CMK (cell line): ENCODE data around the gene ZNF341.
"Not testable (repeated sequence)": the region's sequence is repeated elsewhere in the genome, so short reads cannot be mapped to it uniquely, and the experiment has no call there.

Source experiments
- DNase-seq: peaks from one replicate; pipeline ENCODE4 v3.0.0-alpha.2; 2010; ENCODE audit warnings: low read depth

The ZNF341 gene

DNA sequence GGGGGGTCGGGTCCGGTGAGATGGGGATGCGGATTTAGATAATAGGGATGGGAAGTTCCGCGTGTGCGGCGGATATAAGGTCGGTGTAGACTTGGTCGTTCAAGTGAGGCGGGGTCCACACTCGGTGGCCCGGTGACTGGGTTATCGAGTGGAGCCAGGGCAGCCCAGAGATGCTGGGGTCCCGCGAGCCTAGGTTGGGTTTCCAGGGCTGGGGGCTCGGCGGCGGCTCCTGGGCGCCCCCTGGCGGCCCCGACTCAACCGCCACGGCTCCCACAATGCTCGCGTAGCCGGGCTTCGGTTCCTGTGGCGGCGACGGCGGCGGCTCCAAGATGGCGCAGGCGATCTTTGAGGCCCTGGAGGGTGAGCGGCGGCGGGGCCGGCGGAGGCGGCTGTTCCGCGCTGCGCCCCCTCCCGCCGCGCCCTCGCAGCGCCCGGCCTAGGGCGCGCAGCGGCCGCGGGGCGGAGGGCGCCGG, at the start of gene ZNF341:
Gene ZNF341 (plus strand): TSS at position 304 of the 473 bp plus-strand sequence. CDS start 26 bp downstream, at position 330.
- no peak for DNase-seq

DNA sequence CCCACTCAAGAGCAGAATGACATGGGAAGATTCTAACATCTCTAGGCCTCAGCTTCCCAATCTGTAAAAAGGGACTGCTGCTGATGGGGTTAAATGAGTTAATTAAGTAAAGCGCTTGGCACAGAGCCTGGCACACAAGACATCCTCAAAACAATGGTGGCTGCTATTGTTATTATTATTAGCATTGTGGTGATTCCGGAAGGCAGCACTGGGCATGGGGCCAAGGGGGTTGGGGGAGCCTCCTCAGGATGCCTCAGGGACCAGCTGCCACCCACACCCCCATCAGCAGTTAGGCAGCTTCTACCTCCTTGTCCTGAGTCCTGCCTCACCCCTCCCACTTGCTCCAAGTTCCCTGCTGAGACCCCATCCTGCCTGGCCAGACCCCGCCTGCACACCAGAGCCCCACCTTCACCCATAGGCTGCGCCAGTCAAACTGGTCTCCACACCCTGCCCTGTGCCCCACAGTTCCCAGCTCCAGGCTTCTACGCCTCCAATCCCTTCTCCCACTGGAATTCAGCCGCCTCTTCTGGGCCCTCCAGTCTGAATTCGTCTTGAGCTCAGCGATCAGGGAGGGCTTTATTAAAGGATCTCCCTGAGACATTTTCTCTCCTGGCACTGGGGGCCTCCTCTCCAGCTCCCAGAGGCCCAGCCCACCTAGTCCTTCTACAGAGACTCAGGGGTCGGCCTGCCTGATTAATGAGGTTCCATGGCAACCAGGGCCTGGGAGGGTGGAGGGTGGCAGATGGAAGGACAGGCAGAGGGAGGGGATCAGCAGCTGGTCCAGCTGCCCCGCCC, 47.1 kb upstream of the ZNF341 start:
- no peak for DNase-seq

DNA sequence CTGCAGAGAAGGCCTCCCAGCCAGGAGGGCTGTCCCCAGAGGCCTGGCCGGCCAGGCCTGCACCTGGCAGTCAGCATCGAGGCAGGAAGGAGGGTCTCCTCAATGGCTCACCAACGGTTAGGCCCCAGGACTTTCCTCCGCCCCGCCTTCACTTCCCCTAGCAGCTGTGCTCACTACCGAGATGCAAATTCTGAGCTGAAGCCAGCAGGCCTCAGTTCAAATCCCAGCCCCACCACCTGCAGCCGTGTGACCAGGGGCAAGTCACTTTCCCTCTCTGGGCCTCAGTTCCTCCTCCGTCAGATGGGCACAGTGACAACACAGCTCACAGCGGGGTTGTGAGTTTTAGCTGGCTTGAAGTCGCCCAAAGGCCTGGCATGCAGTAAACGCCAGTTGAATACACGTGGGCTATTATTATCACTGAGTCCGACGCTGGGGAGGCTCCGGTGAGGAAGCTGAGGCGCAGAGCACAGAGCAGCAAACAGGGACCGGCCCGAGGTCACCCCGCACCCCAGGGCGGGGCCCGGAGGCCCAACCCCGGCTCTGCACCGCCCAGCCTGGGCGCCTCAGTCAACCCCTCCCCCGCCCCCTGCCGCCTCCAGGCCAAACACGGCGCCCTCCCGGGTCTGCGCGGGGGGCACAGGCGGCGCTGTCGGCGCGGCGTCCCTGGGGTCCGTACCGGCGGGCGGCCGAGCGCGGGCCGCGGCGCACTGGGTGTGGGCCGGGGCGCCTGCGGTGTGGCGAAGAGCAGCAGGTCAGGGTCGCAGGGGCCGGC, 46.3 kb upstream of the ZNF341 start:
- DNase-seq, result no peak

DNA sequence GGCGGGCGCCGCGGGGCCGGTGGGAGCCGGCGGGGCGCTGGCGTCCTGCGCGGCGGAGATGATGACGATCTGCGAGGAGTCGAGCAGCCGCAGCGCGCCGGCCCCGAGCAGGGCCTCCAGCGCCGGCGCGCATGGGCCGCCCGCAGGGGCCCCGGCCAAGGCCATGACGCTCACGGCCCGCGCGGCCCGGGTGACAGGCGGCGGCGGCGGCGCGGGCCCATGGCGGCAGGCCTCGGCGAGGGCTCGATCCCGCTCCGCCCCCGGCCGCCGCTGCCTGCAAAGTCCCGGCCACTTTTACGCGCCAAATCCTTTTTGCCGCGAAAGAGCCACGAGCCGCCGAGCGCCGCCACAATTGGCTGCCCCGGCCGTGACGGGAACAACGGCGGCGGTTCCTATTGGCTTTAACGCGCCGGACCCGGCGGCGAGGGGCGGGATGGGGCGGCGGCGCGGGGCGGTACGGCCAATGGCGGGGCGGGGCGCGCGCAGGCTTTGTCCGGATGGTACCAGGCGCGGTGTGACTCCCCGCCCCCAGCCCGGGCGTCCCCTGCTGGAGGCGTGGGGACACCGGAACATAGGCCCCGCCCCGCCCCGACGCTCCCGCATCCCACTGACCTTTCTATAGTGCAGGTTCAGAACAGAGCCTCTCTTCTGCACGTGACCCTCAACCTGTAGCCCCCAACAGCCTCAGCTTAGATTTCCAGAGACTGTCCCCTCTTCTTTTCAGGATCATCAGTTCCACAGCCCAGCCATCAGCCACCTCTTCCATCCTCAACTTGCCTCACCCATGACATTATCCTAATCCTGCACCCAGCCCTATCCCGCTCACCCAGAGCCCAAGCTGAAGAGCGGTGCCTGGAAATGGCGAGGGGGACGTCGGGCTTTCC, 45.5 kb upstream of the ZNF341 start, which contains the start of gene E2F1:
Gene E2F1 (minus strand): TSS at position 286 of the 884 bp plus-strand sequence. CDS start 121 bp downstream, at position 165.
- no peak for DNase-seq

DNA sequence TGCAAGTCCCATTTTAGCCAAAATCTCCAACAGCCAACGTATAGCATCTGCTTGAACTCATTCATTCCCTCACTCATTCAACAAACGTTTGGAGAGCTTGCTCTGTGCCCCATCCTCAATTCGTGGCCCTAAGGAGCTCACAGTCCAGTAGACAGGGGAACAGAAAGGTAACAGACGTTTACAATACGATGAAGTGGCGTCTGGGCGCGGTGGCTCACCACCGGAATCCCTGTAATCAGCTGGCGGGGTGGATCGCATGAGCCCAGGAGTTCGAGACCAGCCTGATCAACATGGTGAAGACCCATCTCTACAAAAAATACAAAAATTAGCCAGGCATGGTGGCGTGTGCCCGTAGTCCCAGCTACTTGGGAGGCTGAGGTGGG, 44.8 kb upstream of the ZNF341 start:
- DNase-seq, result no peak

DNA sequence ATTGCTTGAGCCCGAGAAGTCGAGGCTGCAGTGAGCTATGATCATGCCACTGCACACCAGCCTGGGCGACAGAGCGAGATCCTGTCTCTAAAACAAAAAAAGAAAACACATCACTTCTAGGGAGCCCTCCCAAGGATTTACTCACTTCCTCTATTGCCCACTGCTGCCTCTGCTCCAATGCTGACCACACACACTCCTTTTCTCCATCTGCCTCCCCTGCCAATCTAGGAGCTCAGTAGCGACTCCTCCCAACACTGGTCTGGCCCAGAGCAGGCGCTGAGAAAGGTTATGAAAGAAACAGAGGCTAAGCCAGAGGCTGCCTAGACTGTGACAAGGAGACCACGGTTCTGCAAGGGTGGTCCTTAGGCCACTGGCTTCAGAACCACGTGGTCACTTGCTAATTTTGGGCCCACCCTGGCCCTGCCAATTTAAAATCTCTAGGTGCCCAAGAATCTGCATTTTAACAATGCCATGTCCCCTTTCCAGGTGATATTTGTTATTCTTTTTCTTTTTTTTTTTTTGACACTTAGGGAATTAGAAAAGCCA, 44.4 kb upstream of the ZNF341 start:
- DNase-seq, result no peak

DNA sequence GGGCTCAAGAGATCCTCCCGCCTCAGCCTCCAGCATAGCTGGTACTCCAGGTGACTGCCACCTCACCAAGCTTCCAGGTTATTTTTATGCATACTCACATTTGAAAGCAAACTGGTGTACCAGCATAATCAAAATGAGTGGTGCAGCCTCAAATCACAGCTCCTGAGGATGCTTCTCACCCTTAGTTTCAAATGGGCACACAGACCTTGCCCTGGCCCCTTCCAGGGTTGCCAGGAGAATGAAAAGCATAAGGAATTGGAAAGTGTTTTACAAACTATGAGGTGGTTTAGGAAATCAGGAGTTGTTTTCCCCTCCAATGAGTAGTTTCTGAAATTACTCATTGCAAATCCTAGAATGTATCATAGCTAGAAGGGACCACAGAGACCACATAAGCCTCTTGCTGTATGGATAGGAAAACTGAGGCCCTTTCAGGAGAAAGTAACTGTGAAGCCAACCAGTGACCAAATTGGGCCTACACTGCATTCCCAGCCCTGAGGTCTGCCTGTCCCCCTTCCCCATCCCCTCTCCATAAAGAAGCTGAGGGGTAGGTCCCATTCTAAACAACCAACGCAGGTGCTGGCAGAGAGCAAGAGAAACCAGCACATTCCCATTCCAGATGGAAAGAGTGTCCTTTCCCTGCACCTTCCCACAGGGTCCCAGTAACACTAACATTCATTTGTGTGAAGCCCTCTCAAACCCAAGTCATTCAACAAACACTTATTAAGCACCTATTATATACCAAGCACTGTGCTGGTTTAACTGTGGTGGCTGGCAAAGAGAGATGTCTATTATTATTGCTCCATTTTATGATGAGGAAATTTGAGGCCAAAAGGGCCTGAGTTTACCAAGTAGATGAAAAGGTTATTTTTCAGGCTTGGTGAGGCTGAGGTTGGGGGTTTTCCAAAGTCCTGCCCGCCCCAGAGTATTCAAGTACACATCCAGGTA, 43.5 kb upstream of the ZNF341 start:
- no peak for DNase-seq

DNA sequence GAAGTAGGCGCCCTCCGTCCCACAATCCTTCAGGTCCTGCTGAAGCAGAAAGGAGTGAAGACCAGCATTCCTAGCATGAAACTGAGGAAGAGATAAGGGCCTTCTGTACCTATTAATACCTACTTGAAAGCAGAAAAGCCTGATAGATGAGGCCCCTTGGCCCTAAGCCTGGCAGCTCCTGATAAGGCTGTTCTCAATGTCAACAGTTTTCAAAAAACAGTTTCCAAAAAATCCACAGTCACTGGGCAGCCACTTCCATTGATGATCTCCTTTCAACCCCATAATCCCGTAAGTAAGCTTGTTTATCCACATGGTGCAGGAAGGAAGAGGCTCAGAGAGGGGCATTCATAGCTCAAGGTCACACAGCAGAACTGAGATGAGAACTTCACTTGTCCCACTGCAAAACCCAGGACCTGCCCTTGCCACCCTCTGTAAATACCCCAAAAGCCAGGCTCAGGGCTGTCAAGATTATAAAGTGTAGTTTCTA, 42.8 kb upstream of the ZNF341 start:
- no peak for DNase-seq

DNA sequence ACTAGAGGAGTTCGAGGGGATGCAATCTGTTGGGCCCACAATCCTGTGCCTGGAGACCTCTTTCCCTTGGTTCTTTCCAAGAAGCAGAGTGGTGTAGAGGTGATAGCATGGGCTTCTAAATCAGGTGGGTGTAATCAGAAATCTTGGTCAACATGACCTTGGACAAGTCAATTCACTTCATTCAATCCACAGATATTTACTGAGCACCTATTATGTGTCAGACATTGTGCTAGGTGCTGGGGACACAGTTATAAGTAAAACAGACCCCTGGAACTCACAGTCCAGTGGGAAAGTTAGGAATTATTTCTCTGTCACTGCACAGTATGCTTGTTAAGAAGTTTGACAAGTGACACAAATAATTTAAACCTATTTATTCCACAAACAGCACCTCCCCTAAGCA, 42.3 kb upstream of the ZNF341 start:
- no peak for DNase-seq

DNA sequence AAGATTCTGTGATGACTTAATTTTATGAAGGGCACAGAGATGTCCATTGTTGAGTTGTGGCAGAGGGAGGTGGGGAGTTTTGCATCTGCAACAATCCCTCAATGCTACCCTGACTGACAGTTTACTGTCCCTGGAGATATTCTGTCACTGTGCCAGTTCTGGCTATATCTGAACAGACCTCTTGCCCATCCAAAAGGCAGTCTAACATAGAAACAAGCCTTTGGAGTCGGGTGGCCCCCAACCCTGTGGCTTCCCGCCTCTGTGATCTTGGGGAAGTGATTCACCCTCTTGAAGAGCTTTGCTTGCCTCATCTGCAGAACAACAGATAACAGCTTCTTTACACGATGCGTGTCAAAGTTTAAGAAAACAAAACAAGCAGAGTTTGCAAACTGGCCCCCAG, 41.8 kb upstream of the ZNF341 start:
- no peak for DNase-seq

DNA sequence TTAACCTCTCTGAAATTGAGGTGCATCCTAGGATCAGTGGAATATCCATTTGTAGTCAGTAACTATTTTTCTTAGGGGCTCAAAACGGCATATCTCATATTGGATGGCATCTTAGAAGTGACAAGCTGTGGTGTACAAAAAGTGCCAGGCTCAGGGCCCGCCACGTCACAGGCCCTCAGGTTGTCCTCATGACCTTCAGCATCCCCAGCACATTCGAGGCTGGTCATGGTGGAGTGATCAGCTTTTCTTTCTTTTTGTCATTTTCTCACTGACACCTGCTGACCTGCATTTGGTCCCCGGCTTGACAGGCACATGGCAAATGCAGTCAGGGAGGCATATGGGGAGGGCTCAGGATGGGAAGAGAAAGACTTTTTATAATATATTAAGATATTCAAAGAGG, 38.5 kb upstream of the ZNF341 start:
- DNase-seq, result no peak

DNA sequence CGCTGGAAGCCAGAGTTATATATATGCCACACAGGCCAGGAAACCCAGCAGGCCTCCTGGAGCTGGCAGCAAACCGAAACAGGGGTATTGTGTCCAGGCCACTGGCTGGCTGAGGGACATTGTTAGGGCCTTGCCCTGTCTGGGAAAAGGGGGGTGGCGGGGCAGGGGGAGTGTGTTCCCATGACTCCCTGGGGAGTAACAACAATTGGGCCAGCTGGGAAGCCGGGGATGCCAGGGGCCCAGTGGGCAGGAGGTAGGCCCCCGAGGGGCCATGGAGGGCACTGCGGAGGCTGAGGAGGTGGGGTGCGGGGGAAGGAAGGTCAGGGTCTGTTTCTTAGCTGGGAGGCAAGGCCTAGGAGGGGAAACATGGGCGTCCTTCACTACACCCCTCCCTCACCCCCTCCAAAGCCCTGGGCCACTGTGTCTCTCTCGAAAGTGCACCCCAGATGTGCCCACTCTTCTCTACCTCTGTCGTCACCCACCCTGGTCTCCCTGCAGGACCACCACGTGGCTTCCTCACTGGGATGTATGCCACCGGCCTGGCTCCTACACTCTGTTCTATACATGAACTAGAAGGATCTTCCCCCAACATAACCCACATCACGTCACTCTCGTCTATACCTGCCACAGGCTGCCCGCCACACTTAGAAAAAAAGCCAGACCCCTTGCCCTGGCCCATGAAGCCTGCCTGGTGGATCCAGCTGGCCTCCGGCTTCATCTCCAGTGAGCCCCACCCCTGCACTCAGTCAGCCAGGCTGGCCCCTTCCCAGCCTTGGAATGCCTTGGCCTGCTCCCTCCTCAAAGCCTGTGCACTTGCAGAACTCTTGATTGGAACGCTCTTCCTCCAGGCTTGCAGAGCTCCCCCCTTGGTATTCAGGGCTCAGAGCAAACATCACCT, 37.8 kb upstream of the ZNF341 start:
- no peak for DNase-seq

DNA sequence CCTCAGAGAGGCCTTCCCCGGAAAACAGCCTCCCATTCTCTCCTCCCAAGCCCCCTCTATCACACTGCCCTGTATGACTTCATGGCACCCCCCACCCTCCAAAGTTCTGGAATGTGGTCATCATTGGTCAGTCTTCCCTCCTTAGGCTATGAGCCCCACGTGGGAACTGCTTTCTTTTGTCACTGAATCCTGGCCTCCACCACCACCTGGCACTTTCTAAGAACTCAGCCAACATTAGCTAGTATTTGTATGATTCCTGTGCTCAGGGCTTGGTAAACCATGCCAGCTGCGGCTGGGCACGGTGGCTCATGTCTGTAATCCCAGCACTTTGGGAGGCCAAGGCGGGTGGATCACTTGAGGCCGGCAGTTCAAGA, 37.2 kb upstream of the ZNF341 start:
- no peak for DNase-seq

DNA sequence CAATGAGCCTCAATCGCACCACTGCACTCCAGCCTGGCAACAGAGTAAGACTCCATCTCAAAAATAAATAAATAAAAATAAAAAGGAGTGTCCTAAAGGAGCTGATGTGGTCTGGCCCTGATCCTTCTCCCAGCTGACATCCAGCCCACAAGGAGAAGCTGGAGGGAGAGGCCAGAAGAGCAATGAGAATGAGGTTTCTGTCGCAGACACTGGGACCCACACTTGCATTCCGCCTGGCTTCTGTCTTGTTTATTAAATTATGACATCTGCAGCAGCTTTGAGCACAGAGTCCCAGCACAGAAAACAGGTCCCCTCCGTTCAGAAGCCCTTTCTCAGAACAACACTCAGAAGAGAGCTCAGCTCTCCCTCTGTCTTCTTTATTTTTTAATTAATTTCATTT, 35.3 kb upstream of the ZNF341 start:
- no peak for DNase-seq

DNA sequence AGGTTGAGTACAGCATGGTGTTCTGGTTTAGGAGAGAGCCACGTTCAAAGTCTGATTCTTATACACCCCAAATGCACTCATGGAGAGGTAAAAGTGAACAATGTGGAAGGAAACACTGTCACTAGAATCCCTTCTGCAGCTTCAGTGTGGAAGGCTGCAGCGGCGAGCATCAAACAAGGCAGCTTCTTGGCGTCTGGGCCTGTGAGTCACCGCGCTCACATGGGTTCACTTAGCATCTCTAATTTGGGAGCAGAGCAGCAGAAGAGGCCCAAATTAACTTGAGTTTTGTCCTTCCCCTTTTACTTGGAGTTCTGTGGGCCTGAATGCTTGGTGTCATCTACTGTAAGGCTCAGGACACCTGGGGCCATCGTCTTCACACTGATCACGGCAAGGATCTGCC, 34.7 kb upstream of the ZNF341 start:
- no peak for DNase-seq

DNA sequence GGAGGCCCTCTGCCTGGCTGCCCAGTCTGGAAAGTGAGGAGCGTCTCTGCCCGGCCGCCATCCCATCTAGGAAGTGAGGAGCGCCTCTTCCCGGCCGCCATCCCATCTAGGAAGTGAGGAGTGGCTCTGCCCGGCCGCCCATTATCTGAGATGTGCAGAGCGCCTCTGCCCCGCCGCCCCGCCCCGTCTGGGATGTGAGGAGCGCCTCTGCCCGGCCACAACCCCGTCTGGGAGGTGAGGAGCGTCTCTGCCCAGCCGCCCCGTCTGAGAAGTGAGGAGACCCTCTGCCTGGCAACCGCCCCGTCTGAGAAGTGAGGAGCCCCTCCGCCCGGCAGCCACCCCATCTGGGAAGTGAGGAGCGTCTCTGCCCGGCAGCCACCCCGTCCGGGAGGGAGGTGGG, 32.8 kb upstream of the ZNF341 start:
- not testable (repeated sequence) for DNase-seq

DNA sequence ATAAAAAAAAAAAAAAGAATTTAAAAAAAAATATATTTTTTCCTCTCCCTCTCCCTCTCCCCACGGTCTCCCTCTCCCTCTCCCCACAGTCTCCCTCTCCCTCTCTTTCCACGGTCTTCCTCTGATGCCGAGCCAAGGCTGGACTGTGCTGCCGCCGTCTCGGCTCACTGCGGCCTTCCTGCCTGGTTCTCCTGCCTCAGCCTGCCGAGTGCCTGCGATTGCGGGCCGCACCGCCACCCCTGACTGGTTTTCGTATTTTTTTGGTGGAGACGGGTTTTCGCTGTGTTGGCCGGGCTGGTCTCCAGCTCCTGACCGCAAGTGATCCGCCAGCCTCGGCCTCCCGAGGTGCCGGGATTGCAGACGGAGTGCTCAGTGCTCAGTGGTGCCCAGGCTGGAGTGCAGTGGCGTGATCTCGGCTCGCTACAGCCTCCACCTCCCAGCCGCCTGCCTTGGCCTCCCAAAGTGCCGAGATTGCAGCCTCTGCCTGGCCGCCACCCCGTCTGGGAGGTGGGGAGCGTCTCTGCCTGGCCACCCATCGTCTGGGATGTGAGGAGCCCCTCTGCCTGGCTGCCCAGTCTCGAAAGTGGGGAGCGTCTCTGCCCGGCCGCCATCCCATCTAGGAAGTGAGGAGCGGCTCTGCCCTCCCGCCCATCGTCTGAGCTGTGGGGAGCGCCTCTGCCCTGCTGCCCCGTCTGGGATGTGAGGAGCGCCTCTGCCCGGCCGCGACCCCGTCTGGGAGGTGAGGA, 30.9 kb upstream of the ZNF341 start:
- not testable (repeated sequence) for DNase-seq

DNA sequence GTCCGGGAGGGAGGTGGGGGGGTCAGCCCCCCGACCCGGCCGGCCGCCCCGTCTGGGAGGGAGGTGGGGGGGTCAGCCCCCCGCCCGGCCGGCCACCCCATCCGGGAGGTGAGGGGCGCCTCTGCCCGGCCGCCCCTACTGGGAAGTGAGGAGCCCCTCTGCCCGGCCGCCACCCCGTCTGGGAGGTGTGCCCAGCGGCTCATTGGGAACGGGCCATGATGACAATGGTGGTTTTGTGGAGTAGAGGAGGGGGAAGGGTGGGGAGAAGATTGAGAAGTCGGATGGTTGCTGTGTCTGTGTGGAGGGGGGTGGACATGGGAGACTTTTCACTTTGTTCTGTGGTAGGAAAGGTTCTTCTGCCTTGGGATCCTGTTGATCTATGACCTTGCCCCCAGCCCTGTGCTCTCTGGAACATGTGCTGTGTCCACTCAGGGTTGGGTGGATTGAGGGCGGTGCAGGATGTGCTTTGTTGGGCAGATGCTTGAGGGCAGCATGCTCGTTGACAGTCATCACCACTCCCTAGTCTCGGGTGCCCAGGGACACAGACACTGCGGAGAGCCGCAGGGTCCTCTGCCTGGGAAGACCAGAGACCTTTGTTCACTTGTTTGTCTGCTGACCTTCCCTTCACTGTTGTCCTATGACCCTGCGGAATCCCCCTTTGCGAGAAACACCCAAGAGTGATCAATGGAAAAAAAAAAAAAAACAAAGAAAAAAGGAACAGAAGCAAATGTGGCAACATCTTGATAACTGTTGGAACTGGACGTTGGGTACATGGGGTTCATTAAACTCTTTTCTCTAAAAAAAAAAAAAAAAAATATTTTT, 30.0 kb upstream of the ZNF341 start:
- DNase-seq, result no peak
